ENCODE measurements around the gene GRAP2.

- TF ChIP-seq POLR2AphosphoS5 (IDR thresholded peaks at IDR 0.05; ENCODE audit: insufficient read depth in 1 of 2, low read depth in 1 of 2): no peak
- TF ChIP-seq, protein P1, sequence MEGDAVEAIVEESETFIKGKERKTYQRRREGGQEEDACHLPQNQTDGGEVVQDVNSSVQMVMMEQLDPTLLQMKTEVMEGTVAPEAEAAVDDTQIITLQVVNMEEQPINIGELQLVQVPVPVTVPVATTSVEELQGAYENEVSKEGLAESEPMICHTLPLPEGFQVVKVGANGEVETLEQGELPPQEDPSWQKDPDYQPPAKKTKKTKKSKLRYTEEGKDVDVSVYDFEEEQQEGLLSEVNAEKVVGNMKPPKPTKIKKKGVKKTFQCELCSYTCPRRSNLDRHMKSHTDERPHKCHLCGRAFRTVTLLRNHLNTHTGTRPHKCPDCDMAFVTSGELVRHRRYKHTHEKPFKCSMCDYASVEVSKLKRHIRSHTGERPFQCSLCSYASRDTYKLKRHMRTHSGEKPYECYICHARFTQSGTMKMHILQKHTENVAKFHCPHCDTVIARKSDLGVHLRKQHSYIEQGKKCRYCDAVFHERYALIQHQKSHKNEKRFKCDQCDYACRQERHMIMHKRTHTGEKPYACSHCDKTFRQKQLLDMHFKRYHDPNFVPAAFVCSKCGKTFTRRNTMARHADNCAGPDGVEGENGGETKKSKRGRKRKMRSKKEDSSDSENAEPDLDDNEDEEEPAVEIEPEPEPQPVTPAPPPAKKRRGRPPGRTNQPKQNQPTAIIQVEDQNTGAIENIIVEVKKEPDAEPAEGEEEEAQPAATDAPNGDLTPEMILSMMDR (IDR thresholded peaks at IDR 0.05): no peak
Observed at GRCh38 chr22:39958949-39959639, 58.2 kb downstream of the GRAP2 start.

Measured in vagina (tissue), 2 donors.